Measurements from ENCODE around the gene NR3C2. TPM values are rescaled to one million over a fixed set of nuclear protein-coding genes. Genes with fewer than 3 reads are reported as not detected.

The NR3C2 gene
- total RNA-seq, 1 donor = 4.7 TPM

DNA sequence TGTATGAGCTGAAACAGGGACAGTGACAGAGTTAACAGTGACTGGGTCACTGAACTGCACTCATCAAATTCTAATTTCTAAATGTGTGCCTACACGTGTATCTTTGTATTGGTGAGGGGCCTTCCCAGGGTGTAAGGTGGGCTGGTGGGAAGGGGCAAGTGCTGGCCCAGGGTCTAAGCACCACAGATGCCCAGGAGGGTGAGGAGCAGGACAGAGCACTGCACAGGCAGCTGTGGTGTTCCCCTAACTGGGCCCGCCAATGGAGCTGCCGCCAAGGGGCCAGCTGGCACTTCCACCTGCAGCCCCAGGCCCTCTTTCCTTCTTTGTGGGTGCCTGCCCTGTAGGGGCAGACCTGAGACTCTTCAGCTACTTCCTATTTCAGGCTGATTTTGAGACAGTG, 360.5 kb downstream of the NR3C2 start:
- no peak overlapping the region for H3K4me3 ChIP-seq (ENCODE audit: low read depth, low read length)
- TF ChIP-seq, protein P1, sequence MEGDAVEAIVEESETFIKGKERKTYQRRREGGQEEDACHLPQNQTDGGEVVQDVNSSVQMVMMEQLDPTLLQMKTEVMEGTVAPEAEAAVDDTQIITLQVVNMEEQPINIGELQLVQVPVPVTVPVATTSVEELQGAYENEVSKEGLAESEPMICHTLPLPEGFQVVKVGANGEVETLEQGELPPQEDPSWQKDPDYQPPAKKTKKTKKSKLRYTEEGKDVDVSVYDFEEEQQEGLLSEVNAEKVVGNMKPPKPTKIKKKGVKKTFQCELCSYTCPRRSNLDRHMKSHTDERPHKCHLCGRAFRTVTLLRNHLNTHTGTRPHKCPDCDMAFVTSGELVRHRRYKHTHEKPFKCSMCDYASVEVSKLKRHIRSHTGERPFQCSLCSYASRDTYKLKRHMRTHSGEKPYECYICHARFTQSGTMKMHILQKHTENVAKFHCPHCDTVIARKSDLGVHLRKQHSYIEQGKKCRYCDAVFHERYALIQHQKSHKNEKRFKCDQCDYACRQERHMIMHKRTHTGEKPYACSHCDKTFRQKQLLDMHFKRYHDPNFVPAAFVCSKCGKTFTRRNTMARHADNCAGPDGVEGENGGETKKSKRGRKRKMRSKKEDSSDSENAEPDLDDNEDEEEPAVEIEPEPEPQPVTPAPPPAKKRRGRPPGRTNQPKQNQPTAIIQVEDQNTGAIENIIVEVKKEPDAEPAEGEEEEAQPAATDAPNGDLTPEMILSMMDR (IDR thresholded peaks at IDR 0.05; ENCODE audit: insufficient read depth, low read length) = no peak
- no peak for DNase-seq (ENCODE audit: low read depth)

DNA sequence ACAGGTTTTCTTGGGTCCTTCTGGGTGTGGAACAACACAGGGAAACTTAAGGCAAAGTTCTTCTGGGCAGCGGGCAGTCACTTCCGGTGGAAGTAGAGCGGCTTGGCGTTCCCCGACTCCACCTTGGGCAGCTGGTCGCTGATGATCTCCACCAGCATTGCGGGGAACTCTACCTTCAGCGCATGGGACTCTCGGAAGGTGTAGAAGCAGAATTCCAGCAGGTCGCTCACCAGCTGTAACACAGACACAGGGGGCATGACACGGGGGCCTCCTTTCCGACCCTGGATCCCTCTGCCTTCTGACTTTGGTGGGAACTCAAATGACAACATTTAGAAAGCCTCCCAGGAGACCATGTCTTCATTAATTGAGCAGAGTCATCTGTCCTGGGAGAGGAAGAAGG, 360.9 kb downstream of the NR3C2 start:
- no peak overlapping the region for H3K4me3 ChIP-seq (ENCODE audit: low read depth, low read length)
- TF ChIP-seq, protein P1 (IDR thresholded peaks at IDR 0.05; ENCODE audit: insufficient read depth, low read length) = no peak
- no peak for DNase-seq (ENCODE audit: low read depth)

DNA sequence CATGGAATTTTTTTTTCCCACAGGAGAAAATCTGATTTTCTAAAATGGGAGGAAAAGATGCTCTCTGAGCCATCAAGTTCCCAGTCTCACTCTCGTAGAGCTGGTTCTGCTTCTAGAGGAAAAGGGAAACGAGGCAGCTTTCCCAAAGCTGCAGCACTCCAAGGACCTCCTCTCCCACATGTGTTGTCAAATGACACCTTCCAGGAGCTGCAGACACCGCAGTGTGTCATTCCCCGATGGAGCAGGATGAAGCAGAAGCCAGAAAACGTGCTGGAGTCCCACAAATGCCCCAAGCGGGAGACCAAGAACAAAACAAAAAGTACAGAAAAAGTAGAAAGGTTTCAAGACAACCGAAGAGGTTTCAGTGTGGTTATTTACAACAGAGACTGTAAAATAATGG, 362.3 kb downstream of the NR3C2 start:
- TF ChIP-seq, protein P1 (IDR thresholded peaks at IDR 0.05; ENCODE audit: insufficient read depth, low read length) = no peak
- no peak overlapping the region for H3K4me3 ChIP-seq (ENCODE audit: low read depth, low read length)
- DNase-seq (ENCODE audit: low read depth) = no peak

DNA sequence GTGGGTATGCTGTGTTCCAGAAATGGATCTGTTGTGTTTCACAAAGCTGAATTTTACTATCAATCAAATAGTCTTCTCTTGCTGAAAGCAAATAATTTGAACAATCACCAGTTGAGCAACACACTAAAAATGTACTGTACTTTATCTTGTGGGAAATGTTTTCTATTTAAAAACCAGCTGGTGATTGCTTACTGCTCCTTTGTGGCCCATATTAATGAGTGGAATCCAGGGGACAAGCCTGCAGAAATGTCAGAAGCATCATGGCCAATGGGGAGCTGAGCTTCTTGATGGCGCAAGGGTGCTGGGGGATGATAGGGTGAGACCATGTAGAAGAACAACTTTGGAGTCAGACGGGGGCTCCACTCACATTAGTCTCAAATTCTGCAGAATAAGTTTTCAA, 364.2 kb downstream of the NR3C2 start:
- H3K4me3 ChIP-seq (ENCODE audit: low read depth, low read length) = no peak overlapping the region
- DNase-seq (ENCODE audit: low read depth) = no peak
- TF ChIP-seq, protein P1 (IDR thresholded peaks at IDR 0.05; ENCODE audit: insufficient read depth, low read length) = no peak

DNA sequence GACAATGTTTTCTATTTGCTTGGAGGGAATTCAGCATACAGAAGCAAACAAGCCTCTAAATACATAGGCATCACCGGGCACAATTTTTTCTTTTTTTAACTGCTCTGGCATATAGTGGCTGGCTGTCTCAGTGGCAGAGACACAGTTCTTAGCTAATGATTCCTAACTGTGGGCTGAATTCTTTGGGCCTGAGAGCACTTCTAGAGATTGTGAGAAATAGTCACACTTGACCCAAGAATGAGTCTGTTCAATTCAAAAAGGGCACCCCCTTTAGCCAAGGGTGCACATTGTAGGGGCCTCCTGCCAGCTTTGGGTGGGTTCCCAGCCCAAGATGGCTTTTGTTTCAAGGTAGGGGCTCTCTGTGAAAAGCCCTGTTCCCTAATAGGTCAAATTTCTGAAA, 364.6 kb downstream of the NR3C2 start:
- H3K4me3 ChIP-seq (ENCODE audit: low read depth, low read length) = no peak overlapping the region
- no peak for DNase-seq (ENCODE audit: low read depth)
- TF ChIP-seq, protein P1 (IDR thresholded peaks at IDR 0.05; ENCODE audit: insufficient read depth, low read length) = no peak

DNA sequence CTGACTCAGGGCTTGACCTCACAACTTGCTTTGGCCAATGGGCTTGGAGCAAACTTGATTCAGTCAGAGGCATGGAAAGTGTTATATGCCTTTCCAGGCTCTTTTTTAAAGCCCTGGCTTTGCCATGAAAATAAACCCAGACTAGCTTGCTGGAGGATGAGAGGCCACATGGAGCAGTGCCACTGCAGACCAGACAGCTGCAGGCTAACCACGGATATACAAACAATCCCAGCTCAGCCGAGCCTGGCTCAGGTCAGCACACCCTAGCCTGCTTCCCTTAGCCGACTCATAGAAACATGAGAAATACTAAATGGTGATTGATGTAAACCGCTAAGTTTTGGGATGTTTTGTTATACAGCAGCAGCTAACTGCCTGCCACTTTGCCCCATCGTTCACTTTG, 365.2 kb downstream of the NR3C2 start:
- H3K4me3 ChIP-seq (ENCODE audit: low read depth, low read length) = no peak overlapping the region
- DNase-seq (ENCODE audit: low read depth) = no peak
- TF ChIP-seq, protein P1 (IDR thresholded peaks at IDR 0.05; ENCODE audit: insufficient read depth, low read length) = no peak

DNA sequence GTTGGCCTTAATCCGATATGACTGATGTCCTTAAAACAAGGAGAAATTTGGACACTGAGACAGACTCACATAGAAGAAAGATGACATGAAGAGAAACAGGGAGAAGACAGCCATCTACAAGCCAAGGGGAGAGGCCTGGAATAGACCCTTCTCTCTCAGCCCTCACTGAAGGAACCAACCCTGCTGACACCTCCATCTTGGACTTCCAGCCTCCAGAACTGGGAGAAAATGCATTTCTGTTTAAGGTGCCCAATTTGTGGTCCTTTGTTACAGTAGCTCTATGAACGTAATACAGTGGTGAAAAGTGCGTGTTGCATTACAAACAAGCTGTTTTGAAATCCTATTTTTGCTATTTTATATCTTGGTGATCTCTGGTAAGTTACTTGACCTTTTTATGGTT, 366.8 kb downstream of the NR3C2 start:
- H3K4me3 ChIP-seq (ENCODE audit: low read depth, low read length) = no peak overlapping the region
- no peak for DNase-seq (ENCODE audit: low read depth)
- TF ChIP-seq, protein P1 (IDR thresholded peaks at IDR 0.05; ENCODE audit: insufficient read depth, low read length) = no peak
